HG02571 (cell line): Measurements from ENCODE around the gene ZNF787.

ENCODE experiments used
- ATAC-seq: cut with Tn5 transposase; IDR thresholded peaks from one replicate; pipeline ENCODE4 v1.9.1; 2021; ENCODE audit warnings: mild to moderate bottlenecking, moderate library complexity; ENCODE audit not compliant: unreplicated experiment

The ZNF787 gene

DNA sequence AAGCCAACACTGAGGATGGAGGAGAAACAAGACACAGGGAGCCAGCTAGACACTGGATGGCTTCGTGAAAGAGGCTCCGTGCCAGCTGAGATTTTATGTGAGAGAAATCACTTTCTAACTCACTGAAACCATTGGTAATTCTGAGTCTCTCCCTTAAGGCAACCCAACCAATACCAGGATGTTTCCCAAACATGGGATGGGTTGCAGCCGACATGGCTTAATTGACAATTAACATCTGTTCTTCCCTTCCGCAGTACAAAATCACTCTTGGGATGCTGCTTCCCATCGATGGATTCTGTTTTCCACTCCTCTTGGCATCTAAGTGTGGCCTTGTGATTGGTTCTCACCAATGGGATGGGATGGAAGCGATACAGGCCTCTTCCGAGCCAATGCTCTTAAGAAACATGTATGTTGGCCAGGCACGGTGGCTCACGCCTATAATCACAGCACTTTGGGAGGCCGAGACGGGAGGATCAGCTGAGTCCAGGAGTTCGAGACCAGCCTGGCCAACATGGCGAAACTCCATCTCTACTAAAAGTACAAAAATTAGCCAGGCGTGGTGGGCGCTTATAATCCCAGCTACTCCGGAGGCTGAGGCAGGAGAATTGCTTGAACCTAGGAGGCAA, 2.3 kb upstream of the ZNF787 start:
- no peak for ATAC-seq

DNA sequence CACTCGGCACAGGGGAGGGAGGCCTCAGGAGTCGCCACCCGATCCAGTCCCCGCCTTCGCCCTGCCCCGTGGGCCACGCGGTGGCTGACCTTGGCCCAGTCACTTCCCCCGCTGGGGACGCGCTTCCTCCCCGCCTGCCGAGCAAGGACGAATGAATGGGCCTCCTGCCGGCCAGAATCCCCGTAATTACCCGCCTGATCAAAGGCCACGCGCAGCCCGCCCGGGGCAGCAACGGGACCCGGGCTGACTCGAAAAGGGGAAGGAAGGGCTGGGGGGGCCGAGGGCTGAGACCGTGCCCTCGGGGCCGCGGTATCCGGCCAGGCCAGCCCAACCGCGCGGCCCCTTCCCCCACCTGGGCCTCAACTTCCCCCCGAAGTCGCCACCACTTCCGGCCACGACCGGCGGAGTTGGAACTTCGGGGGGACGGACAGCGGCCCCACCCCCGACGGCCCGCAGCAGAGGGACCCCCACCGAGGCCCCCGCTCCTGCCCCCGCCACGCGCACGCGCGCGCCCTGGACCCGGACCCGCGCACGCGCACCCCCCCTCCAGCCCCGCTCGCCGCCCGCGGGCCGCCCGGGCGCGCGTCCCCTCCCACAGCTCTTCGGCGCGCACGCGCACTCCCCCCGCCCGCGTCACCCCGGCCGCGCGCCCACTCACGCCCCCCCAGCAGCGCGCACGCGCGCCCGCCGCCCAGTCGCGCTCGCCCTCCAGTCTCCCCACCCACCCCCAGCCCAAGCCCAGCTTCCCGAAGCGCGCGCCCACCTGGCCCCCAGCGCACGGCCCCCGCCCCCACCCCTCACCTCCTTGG, 520 bp downstream of the ZNF787 start:
- ATAC-seq: peak; percentile 17

DNA sequence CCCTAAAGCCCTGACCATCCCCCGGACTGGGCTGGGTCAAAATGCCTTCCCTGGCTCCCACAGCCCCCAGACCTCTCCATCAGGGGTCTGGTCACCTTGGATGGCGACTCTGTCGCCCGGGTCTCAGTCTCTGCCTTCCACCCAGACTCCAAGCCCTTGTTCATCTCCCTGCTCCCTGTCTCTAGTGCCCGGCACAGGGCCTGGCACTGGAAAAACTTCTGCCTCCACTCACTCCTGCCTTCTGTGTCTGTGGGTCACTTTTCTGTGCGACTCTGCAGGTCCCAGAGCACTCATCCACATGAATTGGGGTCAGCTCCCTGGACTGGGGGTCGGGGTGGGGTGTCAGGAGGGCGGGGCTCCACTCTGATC, 1.1 kb downstream of the ZNF787 start:
- no peak for ATAC-seq

DNA sequence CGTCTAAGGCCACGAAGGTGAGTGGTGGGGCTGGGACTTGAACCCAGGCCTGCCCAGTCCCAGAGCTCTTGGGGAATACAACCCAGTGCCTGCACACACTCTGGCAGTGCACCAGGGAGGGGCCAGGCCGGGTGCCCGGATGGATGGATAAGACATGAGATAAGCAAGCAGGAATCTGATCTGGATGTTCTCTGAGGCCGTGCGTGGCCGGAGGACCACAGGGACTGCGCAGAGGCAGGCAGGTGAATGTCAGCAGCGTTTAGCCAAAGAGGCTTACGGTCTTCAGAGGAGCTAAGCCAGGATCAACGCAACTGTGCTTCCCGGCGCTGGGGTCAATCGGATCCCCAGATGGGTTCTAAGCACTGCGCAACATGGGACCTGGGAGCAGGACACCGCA, 1.5 kb downstream of the ZNF787 start:
- no peak for ATAC-seq

DNA sequence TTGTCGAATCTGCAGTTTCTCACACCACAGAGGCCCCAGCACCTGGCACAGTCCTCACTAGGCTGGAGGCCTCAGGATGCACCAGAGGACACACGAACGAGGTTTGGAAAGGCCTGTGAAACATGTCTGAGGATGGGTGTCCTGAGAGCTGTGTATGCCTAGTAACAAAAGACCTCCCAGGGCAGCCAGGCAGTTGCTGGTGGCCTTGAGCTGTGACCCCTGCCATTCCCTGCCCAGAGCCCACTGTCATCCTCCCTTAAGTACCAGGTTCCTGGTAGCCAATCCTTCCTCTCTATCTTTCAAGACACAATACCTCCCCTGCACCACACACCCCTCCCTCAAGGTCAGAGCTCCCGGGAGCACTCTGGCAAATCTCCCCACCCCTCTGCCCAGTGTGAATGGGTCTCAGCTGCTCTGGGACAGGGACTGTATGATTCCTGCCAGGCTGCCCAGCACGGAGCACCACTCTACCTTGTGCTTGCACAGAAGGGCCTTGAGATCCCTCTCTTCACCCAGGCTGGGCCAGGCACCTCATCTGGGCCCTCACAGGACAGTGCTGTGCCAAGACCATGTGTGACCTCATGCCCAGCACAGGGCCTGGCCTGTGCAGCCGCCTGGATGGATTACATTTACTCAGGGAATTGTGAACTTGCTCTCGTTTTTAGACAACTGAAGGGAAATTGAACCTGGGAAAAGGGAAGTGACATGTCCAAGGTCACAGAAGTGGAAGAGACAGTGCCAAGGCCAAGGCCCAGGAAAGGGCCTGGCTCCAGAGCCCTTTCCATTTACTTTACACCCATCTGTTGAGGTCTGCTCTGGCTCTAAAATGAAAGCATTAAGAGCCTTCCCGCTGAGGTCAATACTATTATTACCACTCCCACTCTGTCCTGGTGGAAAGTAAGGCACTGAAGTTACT, 2.2 kb downstream of the ZNF787 start:
- no peak for ATAC-seq

DNA sequence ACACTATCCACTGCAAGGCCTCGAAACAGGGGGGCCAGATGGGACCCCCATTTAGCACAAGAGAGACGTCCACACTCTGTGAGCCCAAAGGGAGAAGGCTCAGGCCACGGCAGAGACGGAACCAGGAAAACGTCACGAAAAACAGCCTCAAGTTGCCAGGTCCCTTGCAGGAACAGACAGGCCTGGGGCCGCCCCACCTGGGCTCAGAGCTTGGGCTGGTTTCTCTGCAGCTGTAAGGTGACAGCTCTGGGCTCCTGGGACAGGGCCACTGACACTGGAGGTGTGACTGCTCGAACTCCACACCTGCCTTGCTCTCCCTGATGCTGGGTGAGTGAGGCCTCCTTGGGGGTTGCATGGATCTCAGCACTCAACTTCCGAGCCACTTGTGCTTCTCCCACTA, 3.2 kb downstream of the ZNF787 start:
- ATAC-seq: no peak

DNA sequence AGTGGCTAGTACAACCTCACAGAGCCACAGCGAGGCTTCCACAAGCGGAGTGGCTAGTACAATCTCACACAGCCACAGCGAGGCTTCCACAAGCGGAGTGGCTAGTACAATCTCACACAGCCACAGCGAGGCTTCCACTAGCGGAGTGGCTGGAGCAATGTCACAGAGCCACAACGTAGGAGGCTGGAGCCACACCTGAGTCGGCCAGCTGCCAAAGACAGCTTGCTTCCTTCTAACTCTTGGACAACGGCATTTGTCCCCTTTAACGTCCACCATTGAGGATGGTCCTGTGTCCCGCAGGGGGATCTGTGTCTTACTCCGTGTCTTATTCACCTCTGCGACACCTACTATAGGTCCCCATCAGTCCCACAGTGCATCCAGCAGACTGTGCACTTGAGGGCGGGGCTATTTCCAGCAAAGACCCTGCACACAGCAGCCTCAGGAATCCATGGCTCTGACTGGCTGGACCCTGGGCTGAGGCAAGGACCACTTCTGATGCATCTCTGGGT, 3.7 kb downstream of the ZNF787 start:
- ATAC-seq: no peak

DNA sequence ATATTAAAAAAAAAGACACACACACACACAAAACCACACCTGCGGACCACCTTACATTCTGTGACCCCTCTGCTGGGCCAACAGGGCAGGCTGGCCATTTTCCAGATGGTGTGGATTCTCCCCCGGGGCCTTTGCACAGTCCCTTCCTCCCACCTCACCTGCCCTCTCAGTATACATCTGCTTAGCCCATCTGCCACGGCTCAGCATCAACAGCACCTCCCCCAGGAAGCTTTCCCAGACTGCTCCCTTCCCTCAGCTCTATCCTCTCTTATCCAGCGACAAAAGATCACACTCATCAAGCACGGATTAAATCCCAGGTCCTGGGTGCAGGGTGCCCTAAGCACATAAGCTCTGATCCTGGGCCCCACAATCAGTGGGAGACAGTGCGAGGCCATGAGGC, 4.5 kb downstream of the ZNF787 start:
- no peak for ATAC-seq

DNA sequence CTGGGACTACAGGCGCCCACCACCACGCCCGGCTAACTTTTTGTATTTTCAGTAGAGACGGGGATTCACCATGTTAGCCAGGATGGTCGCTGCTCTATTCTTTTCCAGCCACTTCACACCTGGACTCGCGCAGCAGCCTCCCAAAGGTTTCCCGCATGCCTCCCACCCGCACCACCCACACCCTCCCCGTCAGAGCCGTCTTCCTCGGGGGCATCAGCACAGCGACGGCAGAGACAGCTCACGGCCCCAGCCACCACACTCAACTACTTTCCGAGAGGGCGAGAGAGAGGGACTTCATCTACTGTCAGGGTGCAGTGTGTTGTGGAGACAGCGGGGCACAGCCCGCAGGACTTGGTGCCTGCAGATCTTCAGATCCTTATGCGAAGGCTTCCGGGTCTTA, 5.6 kb downstream of the ZNF787 start:
- ATAC-seq: no peak

DNA sequence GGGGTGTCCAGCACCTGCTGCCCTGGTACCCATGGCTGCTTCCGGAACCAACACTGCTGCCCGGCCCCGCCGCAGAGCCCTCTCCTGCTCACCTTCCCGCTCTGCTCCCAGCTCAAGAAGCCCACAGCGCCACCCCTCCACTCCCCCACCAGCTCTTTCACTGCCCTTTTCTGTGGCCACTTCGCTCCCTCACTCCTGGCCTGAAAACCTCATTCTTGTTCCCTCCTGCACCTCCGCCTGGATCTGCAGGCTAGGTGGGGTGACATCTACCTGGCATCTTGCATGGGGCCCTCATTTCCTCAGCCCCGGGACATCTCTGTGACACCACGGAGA, 6.4 kb downstream of the ZNF787 start:
- ATAC-seq: no peak

DNA sequence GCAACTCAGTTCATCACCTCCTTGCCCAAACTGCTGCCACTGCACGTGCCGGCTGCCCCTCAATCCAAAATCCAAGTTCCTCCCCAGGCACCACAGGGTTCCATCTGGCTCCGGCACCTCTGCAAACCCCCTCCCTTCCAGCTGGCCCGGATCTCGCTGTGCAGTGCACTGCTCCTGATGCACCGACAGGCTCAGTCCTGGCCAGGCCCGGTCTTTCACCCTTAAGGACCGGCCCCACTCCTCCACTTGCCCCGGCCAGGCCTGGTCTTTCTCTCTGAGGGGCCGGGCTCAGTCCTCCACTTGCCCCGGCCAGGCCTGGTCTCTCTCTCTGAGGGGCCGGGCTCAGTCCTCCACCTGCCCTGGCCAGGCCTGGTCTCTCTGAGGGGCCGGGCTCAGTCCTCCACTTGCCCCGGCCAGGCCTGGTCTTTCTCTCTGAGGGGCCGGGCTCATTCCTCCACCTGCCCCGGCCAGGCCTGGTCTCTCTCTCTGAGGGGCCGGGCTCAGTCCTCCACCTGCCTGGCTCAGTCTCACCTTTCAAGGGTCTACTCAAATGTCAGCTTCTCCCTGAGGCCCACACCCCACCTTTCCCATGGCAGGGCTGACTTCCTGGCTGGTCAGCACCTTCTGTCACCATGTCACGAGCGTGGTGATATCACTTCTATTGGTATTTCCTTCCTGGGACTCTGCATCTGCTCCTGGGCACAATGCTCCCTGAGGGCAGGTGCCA, 6.9 kb downstream of the ZNF787 start:
- no peak for ATAC-seq

DNA sequence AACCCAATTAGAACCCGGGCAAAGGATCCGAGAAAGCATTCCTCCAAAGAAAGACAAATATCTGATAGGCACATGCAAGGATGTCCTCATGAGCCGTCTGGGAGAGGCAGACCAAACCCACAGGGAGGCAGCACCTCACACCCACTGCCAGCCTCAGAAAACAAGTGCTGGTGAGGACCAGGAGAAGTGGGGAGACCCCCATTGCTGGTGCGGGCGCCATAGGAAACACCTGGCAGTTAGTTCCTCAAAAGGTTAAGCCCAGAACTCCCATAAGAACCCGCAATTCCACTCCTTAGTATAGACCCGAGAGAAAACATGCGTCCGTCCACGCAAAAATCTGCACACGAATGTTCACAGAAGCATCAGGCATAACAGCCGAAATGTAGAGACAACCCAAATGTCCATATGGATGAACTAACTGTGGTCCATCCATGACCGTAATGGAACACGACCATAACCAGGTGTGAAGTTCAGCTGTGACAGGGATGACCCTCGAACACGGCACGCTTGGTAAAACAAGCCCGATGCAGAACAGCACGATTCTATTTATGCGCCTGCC, 7.9 kb downstream of the ZNF787 start:
- no peak for ATAC-seq

DNA sequence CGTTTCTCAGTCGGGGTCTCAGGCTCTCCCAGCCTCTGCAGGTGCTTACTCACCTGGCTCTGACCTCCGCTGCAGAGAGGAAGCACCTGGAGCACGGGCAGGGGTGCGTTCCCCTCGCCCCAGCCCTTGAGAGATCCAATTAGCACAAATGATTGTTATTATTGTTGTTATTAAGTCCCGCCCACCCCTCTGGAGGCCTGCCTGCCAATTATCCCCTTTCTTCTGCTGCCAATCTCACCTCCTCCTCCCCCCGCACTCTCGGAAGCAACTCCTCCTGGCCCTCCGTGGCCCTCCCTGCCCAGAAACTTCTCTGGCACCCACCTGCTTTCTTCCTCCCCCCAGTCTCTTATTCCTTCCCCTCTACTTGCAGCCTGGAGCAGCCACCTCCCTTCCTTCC, 8.8 kb downstream of the ZNF787 start:
- no peak for ATAC-seq

DNA sequence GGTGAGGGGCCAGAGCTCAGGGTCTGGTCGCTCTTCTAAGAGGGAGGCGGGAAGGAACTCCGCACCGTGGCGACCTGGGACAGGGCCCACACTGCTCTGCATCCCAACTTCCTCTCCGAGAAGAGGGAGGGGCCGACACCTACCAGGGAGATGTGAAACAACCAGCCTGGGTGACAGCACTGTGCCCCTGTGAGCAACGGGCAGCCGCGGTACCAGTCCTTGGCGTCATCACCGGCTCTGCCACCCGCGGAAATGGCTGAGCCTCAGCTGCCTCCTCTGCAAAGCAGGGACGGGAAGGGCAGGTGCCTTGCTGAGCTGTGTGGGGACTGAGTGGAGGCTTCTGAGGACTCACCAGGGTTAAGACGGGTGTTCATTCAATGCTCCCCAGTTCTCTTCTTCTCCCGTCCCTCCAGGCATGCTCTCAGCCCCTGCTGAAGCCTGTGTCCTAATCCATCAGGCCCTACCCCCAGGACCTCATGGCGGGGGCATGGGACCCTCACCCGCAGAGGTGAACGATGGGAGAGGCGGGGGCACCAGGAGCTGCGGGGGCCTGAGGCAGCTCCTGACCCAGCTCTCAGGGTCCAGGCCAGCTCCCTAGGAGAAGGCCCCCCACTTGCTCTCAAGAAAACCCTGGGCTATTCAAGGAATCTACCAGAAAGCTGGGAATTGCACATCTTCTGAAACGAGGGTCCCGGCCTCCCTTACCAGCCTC, 9.3 kb downstream of the ZNF787 start:
- peak; percentile 66 for ATAC-seq

DNA sequence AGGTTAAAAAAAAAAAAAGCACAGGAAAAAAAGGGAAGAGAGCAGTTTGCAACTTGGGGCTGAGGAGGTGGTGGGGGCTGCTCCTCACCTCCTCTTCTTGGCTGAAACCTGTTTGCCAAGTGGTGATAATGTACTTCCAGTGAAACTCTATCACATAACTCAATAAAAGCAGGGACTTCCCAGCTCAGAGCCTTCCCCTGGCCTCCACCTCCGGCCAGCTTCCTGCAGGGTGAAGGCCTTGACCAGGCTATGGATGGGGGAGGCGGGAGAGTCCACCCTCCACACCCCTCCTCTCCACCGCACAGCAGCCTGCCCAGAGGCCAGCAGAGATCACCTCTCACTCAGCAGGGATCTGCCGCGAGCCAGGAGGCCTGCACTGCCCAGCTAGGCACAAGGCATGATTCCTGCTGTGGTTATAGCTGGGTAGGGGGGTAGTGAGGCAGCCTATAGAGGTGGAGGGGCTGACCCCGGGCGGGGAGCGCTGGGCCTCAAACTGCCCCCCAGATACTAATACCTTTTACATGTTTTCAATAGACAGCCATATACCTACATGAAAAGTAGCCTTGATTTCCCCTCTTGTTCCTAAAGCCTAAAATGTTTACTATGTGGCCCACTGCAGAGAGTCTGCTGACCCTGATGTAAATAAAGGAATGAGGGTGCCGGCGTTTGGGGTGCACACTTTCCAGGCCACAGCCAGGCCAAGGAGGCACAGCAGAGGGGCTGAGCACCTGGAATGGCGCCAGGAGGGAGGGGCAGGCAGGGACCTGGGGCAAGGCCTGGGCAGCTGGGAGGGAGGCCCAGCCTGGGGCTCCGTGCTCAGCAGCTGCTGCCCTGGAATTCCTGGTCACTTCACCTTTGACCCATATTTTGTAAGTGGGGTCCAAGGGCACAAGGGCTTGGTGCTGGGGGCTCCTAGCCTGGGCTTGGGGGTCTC, 10.3 kb downstream of the ZNF787 start:
- no peak for ATAC-seq

DNA sequence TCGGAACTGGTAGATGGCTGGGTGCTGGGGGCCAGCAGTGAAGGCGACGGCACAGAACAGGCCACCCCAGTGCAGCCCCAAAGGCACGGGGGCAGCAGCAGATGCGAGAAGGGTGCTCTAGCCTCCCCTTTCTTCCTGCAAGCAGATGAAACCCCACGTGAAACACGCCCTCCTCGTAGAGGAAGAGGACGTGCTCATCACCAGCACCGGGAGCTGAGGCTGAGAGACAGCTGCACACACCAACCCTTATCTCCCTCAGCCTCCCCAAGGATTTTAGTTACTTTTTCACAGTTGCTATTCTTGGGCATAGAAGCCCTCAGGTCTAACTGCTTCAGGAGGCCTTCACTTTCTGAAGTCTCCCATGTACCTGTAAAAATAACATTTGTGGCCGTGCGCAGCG, 11.9 kb downstream of the ZNF787 start:
- ATAC-seq: no peak

DNA sequence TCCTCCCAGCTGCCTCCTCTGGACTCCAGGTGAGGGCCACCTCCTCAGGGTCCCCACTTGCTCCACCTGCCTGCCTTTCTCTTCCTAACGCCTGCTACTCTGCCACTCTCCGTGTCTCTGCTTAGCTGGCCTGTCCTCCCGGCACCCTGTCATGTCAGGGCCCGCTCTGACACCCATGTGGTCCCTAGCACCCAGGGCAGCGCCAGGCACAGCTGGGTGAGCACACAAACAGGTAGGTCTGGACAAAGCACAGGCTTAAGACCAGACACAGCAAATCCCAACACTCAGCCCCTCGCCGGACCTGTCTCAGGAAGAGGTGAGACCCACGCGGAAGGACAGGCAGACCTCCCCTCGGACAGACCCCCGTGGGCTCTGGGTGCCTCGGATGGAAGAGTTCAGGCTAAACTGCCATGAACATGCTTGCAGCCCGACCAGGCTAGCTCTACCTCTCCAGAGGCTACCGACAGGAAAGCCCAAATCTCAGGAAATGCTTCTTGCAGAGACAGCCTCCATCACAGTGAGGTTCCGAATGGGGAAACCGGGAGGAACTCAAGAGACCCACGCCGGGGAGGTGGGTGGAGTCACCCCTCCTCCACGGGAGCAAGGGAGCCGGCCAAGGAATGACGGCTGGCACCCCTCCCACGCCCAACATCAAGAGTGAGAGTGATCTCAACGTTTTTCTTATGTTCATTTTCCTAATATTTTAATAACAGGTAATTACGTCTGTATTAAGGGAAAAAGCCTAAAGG, 12.5 kb downstream of the ZNF787 start:
- no peak for ATAC-seq

DNA sequence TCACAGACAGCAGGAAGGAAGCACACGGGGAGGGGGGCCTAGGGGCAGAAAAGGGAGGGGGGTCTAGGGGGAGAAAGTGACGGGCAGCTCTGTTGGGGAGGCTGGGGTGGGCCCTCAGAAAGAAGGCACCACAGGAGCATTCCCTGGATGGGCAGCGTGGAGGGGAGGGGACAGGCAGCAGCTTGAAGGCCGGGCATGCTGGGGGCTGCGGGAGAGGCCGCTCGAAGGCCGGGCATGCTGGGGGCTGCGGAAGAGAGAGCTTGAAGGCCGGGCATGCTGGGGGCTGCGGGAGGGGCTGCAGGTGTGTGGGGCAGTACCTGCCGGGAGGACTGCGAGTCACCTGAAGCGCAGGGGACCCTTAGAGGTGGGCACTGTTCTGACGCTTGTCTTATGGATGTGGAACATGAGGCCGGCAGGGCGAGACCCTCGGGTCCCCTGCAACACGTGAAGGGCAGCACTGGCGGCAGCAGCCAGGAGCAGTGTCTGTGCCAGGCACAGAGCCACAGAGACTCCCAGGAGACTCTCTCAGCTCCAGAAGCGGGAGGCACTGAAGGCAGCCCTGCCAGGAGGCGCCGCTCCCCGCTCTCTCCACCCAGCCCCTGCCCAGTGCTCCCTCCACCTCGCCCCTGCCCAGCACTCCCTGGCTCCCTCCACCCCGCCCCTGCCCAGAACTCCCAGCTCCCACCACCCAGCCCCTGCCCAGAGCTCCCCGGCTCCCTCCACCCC, 13.3 kb downstream of the ZNF787 start:
- no peak for ATAC-seq
